Parathyroid adenoma (tissue), 2 donors: Measurements from ENCODE around the gene TTLL12.

ENCODE experiments used
- H2AFZ ChIP-seq: fragments of 300-600 bp; sonication (generic); one replicate; pipeline ENCODE4 v1.7.0; 2017; ENCODE audit warnings: antibody characterized with exemption, mild to moderate bottlenecking
- H3K27ac ChIP-seq: fragments of 300-600 bp; sonication (generic); one replicate; pipeline ENCODE4 v1.7.0; 2017
- H3K27me3 ChIP-seq: fragments of 300-600 bp; sonication (generic); one replicate; pipeline ENCODE4 v1.7.0; 2017; ENCODE audit warnings: low read length; ENCODE audit not compliant: control insufficient read depth, insufficient read depth
- H3K36me3 ChIP-seq: fragments of 300-600 bp; sonication (generic); one replicate; pipeline ENCODE4 v1.7.0; 2017; ENCODE audit warnings: low read length; ENCODE audit not compliant: control insufficient read depth, insufficient read depth
- H3K4me1 ChIP-seq: fragments of 300-600 bp; sonication (generic); one replicate; pipeline ENCODE4 v1.7.0; 2017; ENCODE audit warnings: control low read depth
- H3K4me2 ChIP-seq: fragments of 300-600 bp; sonication (generic); one replicate; pipeline ENCODE4 v1.7.0; 2017; ENCODE audit warnings: low read length
- H3K4me3 ChIP-seq: fragments of 300-600 bp; sonication (generic); one replicate; pipeline ENCODE4 v1.7.0; 2017; ENCODE audit warnings: low read depth, low read length
- H3K79me2 ChIP-seq: fragments of 300-600 bp; sonication (generic); one replicate; pipeline ENCODE4 v1.7.0; 2017; ENCODE audit warnings: control low read depth
- H3K9ac ChIP-seq: fragments of 300-600 bp; sonication (generic); one replicate; pipeline ENCODE4 v1.7.0; 2017; ENCODE audit warnings: mild to moderate bottlenecking
- H3K9me3 ChIP-seq: fragments of 300-600 bp; sonication (generic); one replicate; pipeline ENCODE4 v1.7.0; 2017; ENCODE audit warnings: low read length; ENCODE audit not compliant: control insufficient read depth
- TF ChIP-seq, protein P1 (sequence below): fragments of 300-600 bp; sonication (generic); IDR thresholded peaks from one replicate; pipeline ENCODE4 v1.7.0; 2017; ENCODE audit warnings: antibody characterized with exemption, mild to moderate bottlenecking
- donor health status: primary hyperparathyroidism.

Gene TTLL12

DNA sequence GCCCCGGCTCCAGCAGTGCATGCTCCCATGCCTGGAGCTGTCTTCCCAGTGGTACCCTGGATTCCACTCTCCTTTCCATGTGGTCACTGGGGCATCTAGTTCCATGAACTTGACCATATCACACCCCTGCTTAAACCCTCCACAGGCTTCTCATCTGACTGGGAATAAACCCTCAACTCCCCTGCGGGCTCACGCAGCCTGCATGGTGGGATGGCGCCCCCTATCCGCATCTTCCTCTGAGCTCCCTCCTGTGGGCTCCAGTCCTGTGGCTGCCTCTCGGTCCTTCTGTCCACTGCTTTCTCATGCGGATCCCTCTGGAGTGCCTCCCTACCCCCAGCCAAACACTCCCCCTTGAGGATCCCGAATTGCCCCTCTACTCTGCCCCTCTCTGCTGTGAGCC is 41.4 kb upstream of the TTLL12 start:
- H2AFZ ChIP-seq, result no peak overlapping the region
- TF ChIP-seq, protein P1, sequence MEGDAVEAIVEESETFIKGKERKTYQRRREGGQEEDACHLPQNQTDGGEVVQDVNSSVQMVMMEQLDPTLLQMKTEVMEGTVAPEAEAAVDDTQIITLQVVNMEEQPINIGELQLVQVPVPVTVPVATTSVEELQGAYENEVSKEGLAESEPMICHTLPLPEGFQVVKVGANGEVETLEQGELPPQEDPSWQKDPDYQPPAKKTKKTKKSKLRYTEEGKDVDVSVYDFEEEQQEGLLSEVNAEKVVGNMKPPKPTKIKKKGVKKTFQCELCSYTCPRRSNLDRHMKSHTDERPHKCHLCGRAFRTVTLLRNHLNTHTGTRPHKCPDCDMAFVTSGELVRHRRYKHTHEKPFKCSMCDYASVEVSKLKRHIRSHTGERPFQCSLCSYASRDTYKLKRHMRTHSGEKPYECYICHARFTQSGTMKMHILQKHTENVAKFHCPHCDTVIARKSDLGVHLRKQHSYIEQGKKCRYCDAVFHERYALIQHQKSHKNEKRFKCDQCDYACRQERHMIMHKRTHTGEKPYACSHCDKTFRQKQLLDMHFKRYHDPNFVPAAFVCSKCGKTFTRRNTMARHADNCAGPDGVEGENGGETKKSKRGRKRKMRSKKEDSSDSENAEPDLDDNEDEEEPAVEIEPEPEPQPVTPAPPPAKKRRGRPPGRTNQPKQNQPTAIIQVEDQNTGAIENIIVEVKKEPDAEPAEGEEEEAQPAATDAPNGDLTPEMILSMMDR, result no peak
- no peaks in the 10 kb centered on the region for H3K36me3 ChIP-seq
- H3K4me3 ChIP-seq, result no peak overlapping the region
- no peak overlapping the region for H3K4me2 ChIP-seq
- no peaks in the 10 kb centered on the region for H3K4me1 ChIP-seq
- H3K27me3 ChIP-seq, result no peaks in the 10 kb centered on the region
- no peaks in the 10 kb centered on the region for H3K79me2 ChIP-seq
- H3K27ac ChIP-seq, result no peak overlapping the region
- no peak overlapping the region for H3K9ac ChIP-seq
- no peaks in the 10 kb centered on the region for H3K9me3 ChIP-seq

DNA sequence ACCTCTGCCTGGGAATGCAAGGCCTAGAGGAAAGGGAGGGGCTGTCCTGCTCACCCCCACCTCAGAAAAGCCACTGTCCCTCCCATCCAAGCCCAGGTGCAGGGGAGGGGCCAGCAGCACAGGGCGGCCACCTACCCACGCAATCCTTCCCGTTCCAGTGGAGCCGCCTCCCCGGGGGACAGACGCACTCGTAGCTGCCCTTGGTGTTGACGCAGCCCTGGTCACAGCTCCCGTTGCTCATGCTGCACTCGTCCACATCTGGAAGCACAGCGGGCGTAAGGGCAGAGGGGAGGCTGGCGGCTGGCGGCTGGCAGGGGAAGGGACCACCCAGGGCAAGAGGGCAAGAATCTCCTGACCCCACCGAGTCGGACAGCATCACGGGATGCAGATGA is 40.3 kb upstream of the TTLL12 start:
- Histone ChIP-seq H3K9ac (no peak overlapping the region), H3K4me1 (no peaks in the 10 kb centered on the region)

GRCh38 chr22:43226377-43227238 is 39.7 kb upstream of the TTLL12 start:
- Histone ChIP-seq H3K4me3 (no peak overlapping the region), H3K4me1 (no peaks in the 10 kb centered on the region), H2AFZ (no peak overlapping the region), H3K9ac (no peak overlapping the region), H3K27me3 (no peaks in the 10 kb centered on the region), H3K36me3 (no peaks in the 10 kb centered on the region), H3K4me2 (no peak overlapping the region), H3K79me2 (no peaks in the 10 kb centered on the region), H3K9me3 (no peaks in the 10 kb centered on the region), H3K27ac (no peak overlapping the region)
- TF ChIP-seq, protein P1, result no peak

More for the DNA sequence above, 40.3 kb upstream of the TTLL12 start:
- no peak overlapping the region for H2AFZ ChIP-seq
- TF ChIP-seq, protein P1, result no peak
- no peak overlapping the region for H3K4me3 ChIP-seq
- no peaks in the 10 kb centered on the region for H3K9me3 ChIP-seq
- no peak overlapping the region for H3K4me2 ChIP-seq
- no peaks in the 10 kb centered on the region for H3K36me3 ChIP-seq
- no peak overlapping the region for H3K27ac ChIP-seq
- H3K27me3 ChIP-seq, result no peaks in the 10 kb centered on the region
- H3K79me2 ChIP-seq, result no peaks in the 10 kb centered on the region

- H3K79me2 ChIP-seq, result no peaks in the 10 kb centered on the region
- no peak overlapping the region for H2AFZ ChIP-seq
- H3K27me3 ChIP-seq, result no peaks in the 10 kb centered on the region
- H3K9me3 ChIP-seq, result no peaks in the 10 kb centered on the region
- no peaks in the 10 kb centered on the region for H3K4me1 ChIP-seq
- H3K36me3 ChIP-seq, result no peaks in the 10 kb centered on the region
- TF ChIP-seq, protein P1, result no peak
- H3K9ac ChIP-seq, result no peak overlapping the region
- no peak overlapping the region for H3K27ac ChIP-seq
- H3K4me2 ChIP-seq, result no peak overlapping the region
- no peak overlapping the region for H3K4me3 ChIP-seq
Observed at GRCh38 chr22:43225609-43226008, 38.7 kb upstream of the TTLL12 start.

DNA sequence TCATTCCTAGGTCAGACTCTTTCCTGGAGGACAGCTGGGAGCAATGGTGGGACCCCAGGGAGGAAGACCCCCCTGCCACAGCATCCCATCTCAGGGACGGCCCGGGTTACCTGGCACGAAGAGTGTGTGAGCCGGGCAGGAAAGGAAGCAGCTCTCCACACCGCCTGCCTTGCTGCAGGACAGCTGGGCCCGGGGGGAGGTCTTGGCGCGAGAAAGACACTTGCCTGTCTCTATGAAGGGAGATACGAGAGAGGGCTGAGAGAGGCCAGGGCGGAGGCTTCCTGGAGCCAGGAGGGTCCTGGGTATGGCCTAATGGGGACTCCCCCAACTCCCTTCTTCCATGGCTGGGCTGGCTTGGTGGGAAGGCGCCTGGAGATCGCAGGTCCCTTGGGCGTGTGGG is 36.1 kb upstream of the TTLL12 start:
- TF ChIP-seq, protein P1, result no peak
- no peak overlapping the region for H3K9ac ChIP-seq
- no peaks in the 10 kb centered on the region for H3K27me3 ChIP-seq
- H3K36me3 ChIP-seq, result no peaks in the 10 kb centered on the region
- no peak overlapping the region for H2AFZ ChIP-seq
- no peaks in the 10 kb centered on the region for H3K79me2 ChIP-seq
- H3K27ac ChIP-seq, result no peak overlapping the region
- no peak overlapping the region for H3K4me3 ChIP-seq
- no peak overlapping the region for H3K4me2 ChIP-seq
- H3K9me3 ChIP-seq, result no peaks in the 10 kb centered on the region
- H3K4me1 ChIP-seq, result no peaks in the 10 kb centered on the region
